T-helper 1 cell (primary cell): ENCODE results near the gene MYH7.

ENCODE experiments used
- DNase-seq, 5 donors: peaks; one replicate each; pipeline ENCODE4 v3.0.0-alpha.2; 2012 to 2020

The MYH7 gene

GRCh38 chr14:23365732-23366425, 69.6 kb downstream of the MYH7 start:
- no peak for DNase-seq

- no peak for DNase-seq
Measured at GRCh38 chr14:23365036-23365731, 70.3 kb downstream of the MYH7 start, which contains the start of gene EFS. TSS of gene EFS (minus strand) at chr14:23365172. CDS start at chr14:23365025, 147 bp downstream.

DNA sequence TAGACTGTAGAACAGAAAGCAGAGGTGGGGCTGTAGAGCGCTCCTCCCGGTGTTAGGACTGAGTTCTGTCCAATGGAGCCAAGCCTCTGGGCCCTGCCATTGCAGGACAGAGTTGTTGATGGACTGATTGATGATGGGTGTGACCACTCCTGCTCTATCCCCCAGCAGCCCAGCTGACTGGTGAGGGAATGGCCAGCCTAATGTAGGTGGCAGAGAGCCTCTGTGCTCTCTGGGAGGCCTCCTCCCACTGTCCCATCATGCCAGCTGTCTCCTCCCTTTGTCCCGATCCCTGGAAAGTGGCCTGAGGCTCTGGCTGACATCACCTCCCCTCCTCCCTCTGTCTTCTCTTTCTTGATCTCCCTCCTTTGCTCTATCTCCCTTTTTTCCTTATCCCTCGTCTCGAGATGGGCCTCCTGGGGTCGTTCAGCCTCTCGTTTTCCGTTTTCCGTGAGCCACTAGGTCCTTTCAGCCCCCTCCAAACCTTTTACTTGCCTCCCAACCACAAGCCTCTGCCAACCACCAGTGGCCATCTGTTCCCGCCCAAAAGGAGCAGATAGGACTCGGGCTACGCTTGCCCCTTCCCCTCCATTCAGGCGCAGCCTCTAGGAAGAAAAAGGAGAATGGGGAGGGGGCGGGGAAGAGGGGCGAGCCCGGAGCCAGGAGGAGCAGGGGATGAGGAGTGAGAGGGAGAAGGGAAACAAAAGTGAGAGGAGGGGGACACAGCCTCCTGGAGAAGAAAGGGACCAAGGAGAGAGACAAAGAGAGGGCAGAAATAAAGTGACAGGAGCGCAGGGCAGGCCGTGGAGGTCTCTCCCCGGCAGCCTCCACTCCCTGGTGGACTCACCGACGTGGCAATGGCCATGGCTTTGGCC, 71.1 kb downstream of the MYH7 start:
- DNase-seq = no peak
